Activated B cell treated with CpG ODN at 0.5 μM for 24 hours (primary cell): ENCODE results near the gene TEAD1. TPM values are rescaled to one million over a fixed set of nuclear protein-coding genes. Genes with fewer than 3 reads are reported as not detected.
"Not testable (repeated sequence)": the region's sequence is repeated elsewhere in the genome, so short reads cannot be mapped to it uniquely, and the experiment has no call there.

Experiments used
- ATAC-seq: fragments of 200-7000 bp; cut with Tn5 transposase; one replicate; pipeline ENCODE4 v1.10.0; 2021; ENCODE audit warnings: low read depth, mild to moderate bottlenecking, moderate library complexity
- CTCF ChIA-PET: fragments of 350-600 bp; sonication (Branson Sonifier 250); formaldehyde crosslinking; loops from one replicate; lab custom pipeline; 2021; ENCODE audit warnings: antibody characterized with exemption; lab: Charles Lee
- POLR2A ChIA-PET: fragments of 350-600 bp; sonication (Branson Sonifier 250); formaldehyde crosslinking; loops from one replicate; lab custom pipeline; 2021; ENCODE audit warnings: antibody characterized with exemption; lab: Charles Lee
- DNase-seq: peaks from one replicate; pipeline ENCODE4 v3.0.0; 2022
- H3K27ac Mint-ChIP-seq: one replicate; pipeline ENCODE4 v1.8.0; 2020; ENCODE audit warnings: mixed read lengths
- H3K27me3 Mint-ChIP-seq: one replicate; pipeline ENCODE4 v1.8.0; 2021; ENCODE audit warnings: mixed read lengths
- H3K36me3 Mint-ChIP-seq: one replicate; pipeline ENCODE4 v1.8.0; 2021; ENCODE audit warnings: low read depth, mixed read lengths
- H3K4me1 Mint-ChIP-seq: one replicate; pipeline ENCODE4 v1.8.0; 2021; ENCODE audit warnings: mixed read lengths
- H3K4me3 Mint-ChIP-seq: one replicate; pipeline ENCODE4 v1.8.0; 2020; ENCODE audit warnings: mild to moderate bottlenecking, mixed read lengths
- H3K9me3 Mint-ChIP-seq: one replicate; pipeline ENCODE4 v1.8.0; 2020; ENCODE audit warnings: mixed read lengths
- intact Hi-C: fragments of 100-400 bp; cut with micrococcal nuclease; formaldehyde crosslinking; loops from one replicate; pipeline ENCODE4 v1.15.1; 2024
- total RNA-seq: library from RNA; stranded (reverse); gene quantifications from 2 replicates; pipeline ENCODE4 v1.2.3, GENCODE V29; 2022
- TF ChIP-seq, protein P1 (sequence below): fragments of 200-600 bp; IDR thresholded peaks from one replicate; pipeline ENCODE4 v1.8.0; 2022; ENCODE audit warnings: antibody characterized with exemption, mild to moderate bottlenecking

The TEAD1 gene
- total RNA-seq, 1 donor from 2014 or later, result 0.07 TPM

DNA sequence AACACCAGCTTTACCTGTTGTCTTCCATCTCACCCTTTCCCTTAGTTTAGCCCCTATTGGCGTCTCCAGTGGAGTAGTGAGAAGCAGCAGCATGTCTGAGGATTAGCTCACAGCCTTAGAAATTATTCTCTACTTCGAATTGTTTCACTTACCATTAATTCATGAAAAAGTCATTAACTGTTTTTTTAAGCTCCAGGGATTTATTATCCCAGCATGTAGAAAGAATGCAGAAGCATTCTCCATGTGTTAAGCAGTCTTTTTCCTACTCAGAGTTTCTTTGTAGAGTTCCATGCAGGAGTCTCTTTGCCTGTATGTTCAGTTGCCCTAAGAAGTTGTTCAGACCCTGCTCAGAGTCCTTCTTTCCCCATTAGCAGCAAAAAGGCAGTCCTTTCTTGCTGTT, 197.0 kb downstream of the TEAD1 start:
- H3K36me3 Mint-ChIP-seq, result no peaks in the 10 kb centered on the region
- H3K4me3 Mint-ChIP-seq, result no peak overlapping the region
- TF ChIP-seq, protein P1, sequence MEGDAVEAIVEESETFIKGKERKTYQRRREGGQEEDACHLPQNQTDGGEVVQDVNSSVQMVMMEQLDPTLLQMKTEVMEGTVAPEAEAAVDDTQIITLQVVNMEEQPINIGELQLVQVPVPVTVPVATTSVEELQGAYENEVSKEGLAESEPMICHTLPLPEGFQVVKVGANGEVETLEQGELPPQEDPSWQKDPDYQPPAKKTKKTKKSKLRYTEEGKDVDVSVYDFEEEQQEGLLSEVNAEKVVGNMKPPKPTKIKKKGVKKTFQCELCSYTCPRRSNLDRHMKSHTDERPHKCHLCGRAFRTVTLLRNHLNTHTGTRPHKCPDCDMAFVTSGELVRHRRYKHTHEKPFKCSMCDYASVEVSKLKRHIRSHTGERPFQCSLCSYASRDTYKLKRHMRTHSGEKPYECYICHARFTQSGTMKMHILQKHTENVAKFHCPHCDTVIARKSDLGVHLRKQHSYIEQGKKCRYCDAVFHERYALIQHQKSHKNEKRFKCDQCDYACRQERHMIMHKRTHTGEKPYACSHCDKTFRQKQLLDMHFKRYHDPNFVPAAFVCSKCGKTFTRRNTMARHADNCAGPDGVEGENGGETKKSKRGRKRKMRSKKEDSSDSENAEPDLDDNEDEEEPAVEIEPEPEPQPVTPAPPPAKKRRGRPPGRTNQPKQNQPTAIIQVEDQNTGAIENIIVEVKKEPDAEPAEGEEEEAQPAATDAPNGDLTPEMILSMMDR, result no peak
- POLR2A ChIA-PET, result no interaction called here
- no peak for DNase-seq
- H3K27me3 Mint-ChIP-seq, result peaks cover 2% of the 10 kb centered on the region
- H3K27ac Mint-ChIP-seq, result no peak overlapping the region
- CTCF ChIA-PET, result interaction anchor here (0.5 to 1.4 kb wide), 2 partner anchors 19 to 463 kb away, joined by 3 read pairs; no protein-coding TSS in a partner anchor
- intact Hi-C loops, result no loop called here
- H3K4me1 Mint-ChIP-seq, result no peaks in the 10 kb centered on the region
- no peaks in the 10 kb centered on the region for H3K9me3 Mint-ChIP-seq
- ATAC-seq, result no peak

DNA sequence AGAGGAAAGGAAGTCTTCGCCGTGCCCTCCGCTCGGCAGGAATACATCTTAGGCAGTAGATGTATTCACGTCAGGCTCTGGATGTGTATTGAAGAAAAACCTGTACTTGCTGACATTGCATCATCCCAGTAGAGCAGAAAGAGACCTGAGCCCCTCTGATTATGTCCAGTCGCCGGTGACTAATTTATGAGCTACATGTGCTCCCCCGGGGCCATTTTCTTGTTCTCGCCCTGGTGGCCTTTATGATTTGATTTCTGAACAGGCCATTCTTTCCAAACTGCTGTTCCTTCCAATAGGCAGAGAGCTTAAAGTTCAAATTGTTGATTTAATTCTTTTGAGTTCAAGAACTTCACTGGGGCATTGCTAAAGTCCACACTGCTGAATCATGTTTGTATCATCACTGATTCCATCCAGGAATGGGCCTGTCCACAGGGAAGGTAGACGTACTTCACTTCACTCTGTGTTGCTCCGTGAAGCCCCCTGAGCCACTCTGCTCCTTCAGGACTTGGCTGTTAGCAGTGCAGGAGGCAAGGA, 197.6 kb downstream of the TEAD1 start:
- H3K36me3 Mint-ChIP-seq, result no peaks in the 10 kb centered on the region
- intact Hi-C loops, result no loop called here
- TF ChIP-seq, protein P1, result no peak
- CTCF ChIA-PET, result no interaction called here
- H3K4me1 Mint-ChIP-seq, result no peaks in the 10 kb centered on the region
- H3K9me3 Mint-ChIP-seq, result no peaks in the 10 kb centered on the region
- ATAC-seq (no peak), DNase-seq (no peak)
- H3K27ac Mint-ChIP-seq, result no peak overlapping the region
- POLR2A ChIA-PET, result no interaction called here
- H3K27me3 Mint-ChIP-seq, result peaks cover 2% of the 10 kb centered on the region
- no peak overlapping the region for H3K4me3 Mint-ChIP-seq

DNA sequence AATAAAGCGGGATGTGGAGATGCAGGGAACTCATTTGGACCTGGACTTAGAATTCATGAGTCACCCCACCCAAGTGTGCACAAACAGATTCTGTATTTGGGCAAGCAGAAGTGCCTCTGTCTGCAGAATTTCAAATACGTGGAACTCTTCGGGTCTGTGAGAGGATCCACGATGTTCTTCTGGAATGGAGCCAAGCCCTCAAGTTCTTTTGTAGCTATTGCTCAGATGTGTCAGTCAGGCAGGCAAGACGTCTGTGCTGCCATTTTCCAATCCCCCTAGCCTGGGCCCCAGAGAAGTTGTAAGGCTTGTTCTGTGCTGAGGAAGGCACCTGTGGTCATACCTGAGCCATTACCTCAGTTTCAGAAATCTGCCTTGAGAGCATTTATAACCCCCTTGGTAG, 202.1 kb downstream of the TEAD1 start:
- H3K27me3 Mint-ChIP-seq, result peaks cover 2% of the 10 kb centered on the region
- no peak overlapping the region for H3K4me3 Mint-ChIP-seq
- ChIA-PET CTCF (no interaction called here), POLR2A (no interaction called here)
- DNase-seq (no peak), ATAC-seq (no peak)
- TF ChIP-seq, protein P1, result no peak
- H3K9me3 Mint-ChIP-seq, result no peaks in the 10 kb centered on the region
- no peaks in the 10 kb centered on the region for H3K36me3 Mint-ChIP-seq
- intact Hi-C loops, result no loop called here
- no peak overlapping the region for H3K27ac Mint-ChIP-seq
- H3K4me1 Mint-ChIP-seq, result no peaks in the 10 kb centered on the region

DNA sequence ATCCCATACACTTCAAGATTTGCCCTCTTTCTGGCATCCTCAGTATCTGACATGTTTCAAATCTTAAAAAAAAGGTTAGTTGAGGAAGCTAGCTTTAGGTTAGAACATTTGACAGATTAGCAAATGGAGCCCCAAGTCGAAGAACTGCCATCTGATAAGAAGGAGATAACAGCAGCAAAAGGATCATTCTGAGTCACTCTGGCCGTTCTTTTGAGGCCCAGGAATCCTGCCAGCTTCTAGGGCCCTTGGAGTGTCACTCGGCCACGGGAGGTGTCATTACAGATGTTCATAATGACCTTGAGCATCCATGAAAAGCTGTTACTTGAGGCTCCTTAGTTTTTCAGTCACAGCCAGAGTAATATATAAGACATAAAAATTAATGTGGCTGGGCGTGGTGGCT, 202.8 kb downstream of the TEAD1 start:
- TF ChIP-seq, protein P1, result no peak
- no peak overlapping the region for H3K4me3 Mint-ChIP-seq

DNA sequence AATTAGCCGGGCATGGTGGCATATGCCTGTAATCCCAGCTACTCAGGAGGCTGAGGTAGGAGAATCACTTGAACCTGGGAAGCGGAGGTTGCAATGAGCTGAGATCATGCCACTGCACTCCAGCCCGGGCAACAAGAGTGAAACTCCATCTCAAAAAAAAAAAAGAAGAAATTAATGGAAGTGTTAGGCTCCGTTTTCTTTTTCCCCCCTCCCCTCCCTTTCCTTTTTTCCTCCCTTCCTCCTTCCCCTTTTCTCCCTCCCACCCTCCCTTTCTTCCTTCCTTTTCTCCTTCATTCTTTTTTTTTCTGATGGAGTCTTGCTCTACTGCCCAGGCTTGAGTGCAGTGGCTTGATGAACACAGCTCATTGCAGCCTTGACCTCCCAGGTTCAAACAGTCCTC, 203.3 kb downstream of the TEAD1 start:
- H3K36me3 Mint-ChIP-seq, ATAC-seq, H3K4me1 Mint-ChIP-seq, H3K9me3 Mint-ChIP-seq, H3K27me3 Mint-ChIP-seq, intact Hi-C loops, H3K27ac Mint-ChIP-seq, CTCF ChIA-PET, DNase-seq, POLR2A ChIA-PET, H3K4me3 Mint-ChIP-seq: not testable (repeated sequence)

More for the DNA sequence above, 202.8 kb downstream of the TEAD1 start:
- ATAC-seq (no peak), DNase-seq (no peak)
- H3K36me3 Mint-ChIP-seq, result no peaks in the 10 kb centered on the region
- no peaks in the 10 kb centered on the region for H3K9me3 Mint-ChIP-seq
- H3K27me3 Mint-ChIP-seq, result peaks cover 2% of the 10 kb centered on the region
- ChIA-PET POLR2A (no interaction called here), CTCF (no interaction called here)
- no peaks in the 10 kb centered on the region for H3K4me1 Mint-ChIP-seq
- intact Hi-C loops, result no loop called here
- no peak overlapping the region for H3K27ac Mint-ChIP-seq

DNA sequence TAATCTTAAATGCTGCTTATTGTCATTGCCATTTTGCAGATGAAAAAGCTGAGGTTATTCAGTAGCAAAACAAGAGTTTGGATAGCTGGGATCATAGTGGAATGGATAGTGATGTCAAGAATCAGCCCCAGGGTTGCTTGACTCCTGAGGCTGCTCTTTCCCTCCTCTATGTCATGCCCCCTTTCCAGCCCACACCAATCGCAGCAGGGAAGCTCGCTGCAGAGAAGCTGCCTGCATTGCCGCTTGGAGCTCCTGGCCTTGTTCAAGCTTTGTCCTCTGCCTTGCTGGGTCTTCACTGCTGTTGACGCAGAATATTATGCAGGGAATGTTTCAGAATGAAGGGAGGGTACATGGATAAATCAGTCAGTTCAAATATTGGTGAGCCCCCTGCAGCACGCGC, 206.1 kb downstream of the TEAD1 start:
- H3K9me3 Mint-ChIP-seq, result no peaks in the 10 kb centered on the region
- intact Hi-C loops, result no loop called here
- no peak for ATAC-seq
- H3K4me3 Mint-ChIP-seq, result no peak overlapping the region
- CTCF ChIA-PET, result no interaction called here
- POLR2A ChIA-PET, result interaction anchor here (1.1 kb wide), 1 partner anchor 10 kb away, joined by 3 read pairs; no protein-coding TSS in a partner anchor
- H3K27me3 Mint-ChIP-seq, result peaks cover 2% of the 10 kb centered on the region
- no peak for DNase-seq
- no peaks in the 10 kb centered on the region for H3K36me3 Mint-ChIP-seq
- no peak overlapping the region for H3K27ac Mint-ChIP-seq
- TF ChIP-seq, protein P1, result no peak
- H3K4me1 Mint-ChIP-seq, result no peaks in the 10 kb centered on the region
